Measurements from ENCODE around the gene SOX21.

SOX21 gene

DNA sequence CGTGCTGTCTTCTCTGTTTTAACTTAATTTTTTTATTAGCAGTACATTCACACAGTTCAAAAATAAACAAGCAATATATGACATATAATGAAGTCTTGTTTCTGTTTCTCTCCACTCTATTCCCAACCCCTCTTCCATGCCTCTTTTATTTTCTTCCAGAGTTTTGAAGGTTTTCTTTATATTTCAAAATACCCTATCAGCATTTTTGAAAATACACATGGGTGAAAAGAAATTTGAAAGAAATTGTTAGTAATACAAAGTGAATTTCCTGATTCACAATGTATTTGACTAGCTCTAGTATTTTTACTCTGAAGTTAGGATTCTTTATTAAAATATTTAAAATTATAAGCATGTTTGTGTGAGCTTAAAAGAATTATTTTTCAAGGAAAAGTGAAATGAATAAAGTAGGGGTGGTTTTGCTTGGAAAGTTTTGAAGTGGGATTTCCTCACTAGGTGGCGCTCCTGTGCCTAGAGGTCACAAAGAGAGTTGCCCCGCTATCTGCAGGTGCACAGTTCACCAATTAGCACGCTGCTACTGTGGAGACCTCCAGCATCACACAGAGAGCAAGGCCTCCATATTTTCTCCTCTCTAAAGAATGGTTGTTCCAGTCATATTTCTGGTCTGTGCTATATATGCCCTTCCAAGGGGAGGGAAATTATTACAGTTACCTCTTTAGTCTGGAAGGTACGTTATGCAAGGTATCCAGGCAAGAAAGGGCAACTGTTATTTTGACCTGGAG, 37.6 kb downstream of the SOX21 start:
- peak; percentile 57 for DNase-seq

- DNase-seq = no peak
These were observed 38.5 kb downstream of the SOX21 start for GRCh38 chr13:94673851-94674250.

DNA sequence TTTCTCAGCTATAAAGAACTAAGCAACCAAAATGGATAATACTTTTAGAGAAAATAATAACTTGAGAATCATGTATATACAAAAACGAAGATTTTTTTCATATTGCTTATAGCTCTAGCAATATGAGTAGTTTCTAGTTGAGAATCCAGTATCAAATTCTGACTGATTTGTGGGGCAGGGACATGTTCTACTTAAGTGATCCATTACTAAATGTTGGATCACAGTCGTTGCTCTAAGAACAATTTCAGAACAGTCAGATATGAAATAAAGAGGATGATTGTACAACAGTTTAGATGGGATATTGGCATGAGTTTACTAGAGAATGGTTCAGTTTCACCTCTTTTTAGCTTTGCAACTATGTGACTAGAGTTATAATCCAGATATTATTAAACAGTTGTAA, 39.9 kb downstream of the SOX21 start:
- no peak for DNase-seq

DNA sequence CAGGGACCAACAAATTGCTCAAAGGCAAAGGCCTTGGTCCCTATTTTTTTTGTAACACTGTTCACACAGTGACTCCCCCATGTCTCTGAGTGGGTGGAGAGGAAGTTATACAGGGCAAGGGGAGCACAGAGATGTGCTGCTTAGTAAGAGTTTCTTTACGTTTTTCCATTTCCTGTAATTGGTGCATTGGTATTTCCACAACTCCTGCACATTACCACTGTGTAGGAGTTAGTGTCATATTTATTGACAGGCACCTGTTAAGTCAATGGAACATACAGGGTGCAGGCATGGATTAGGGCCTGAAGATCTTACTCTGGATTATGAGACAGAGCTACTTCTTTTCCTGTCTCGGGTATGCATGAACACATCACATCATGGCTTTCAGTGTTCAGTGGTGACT, 45.2 kb downstream of the SOX21 start:
- peak; percentile 14 for DNase-seq

GRCh38 chr13:94666065-94666464, 46.3 kb downstream of the SOX21 start:
- no peak for DNase-seq

DNA sequence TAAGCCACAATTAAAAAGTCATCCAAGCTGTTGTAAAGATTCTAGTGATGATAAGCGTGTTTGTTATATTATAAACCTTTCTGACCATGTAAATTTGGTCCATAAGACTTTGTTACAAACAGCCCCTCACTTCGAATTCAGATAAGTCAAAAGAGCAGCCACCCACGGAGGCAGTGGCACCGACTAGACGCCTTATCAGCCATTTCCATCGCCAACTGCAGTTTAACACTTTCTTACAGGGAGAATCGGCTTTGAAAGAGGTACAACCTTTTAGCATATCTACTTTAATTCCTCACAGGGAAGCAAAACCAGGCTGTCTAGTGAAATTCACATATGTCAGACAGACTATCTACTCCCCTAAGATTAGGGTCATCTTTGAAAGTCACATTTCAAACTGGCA, 47.5 kb downstream of the SOX21 start:
- no peak for DNase-seq

DNA sequence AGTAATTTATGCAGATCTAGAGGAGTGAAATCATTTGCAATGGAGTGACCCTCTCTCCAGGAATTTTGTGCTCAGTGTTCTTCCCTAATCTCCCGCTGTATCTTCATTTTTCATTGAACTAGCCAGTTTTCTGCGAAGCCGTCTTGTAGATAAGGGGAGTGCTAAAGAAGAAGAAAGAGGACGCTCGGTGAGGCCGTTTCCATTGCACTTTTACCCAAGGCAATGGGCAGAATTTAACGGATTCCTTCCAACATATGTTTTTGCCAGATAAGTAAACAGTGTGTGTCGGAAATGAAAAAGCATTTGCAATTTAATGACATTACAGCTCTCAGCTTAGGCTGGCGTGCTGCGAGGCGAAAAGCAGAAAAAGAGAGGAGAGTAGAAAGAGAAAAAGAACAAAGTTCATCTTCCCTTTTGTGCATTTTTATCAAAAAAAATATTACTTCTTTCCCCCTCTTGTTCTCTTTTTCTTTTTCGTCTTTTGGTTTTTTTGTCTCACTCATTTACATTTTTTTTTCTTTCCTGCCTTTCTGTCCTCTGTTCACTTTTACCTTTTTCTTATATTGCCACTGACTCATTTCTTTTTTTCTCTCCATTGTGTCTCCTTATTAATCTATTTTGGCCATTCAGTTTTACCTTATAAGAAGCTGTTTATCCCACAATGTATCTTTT, 49.9 kb downstream of the SOX21 start:
- no peak for DNase-seq

DNA sequence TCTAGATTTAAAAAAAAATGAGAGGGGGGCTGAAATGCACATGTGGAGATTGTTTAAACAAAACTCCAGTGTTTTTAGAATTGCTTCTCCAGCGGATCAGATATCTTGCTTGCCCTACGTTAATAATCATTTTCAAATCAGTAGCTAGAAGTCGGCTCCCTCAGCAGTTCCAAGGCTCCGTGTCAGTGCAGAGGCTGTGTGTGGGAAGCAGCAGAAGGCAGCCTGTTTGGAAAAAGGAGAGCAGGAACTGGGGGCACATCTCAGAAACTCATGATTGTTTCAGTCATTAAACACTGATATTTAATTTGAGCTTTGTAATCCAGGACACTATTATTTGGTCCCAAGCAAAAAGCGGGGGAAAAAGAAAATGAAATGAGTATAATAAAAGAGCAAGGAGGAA, 50.9 kb downstream of the SOX21 start:
- no peak for DNase-seq

DNA sequence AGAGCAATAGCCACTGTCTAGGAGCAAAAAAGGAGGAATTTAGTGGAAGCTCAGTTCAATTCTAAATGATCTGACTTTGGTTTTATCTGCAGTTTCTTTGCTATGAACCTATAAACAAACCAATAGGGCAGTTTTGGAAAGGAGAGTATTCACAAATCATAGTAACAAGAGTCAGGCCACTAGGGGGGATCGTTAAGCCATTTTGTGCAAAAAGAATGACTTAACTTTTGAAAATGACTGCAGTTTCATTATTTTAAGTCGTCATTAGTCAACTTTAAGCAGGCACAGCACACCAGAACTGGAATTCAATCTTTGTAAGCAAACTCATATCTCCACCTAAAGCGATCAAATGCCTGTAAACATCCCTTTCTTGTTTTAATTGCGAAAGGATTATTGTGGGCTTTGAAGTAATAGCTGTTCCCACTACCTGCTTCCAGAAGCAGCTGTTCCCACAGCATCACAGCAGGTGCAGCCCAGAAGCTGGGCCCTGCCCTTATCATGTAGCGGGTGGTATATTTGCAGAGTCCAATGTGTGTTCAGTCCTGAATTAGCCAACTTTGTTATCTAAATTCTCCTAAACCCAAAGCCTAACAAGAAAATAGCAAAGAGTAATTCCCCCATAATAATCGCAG, 51.5 kb downstream of the SOX21 start:
- DNase-seq = peak; percentile 17
